ENCODE results near the gene DCAF12.

DCAF12 gene

DNA sequence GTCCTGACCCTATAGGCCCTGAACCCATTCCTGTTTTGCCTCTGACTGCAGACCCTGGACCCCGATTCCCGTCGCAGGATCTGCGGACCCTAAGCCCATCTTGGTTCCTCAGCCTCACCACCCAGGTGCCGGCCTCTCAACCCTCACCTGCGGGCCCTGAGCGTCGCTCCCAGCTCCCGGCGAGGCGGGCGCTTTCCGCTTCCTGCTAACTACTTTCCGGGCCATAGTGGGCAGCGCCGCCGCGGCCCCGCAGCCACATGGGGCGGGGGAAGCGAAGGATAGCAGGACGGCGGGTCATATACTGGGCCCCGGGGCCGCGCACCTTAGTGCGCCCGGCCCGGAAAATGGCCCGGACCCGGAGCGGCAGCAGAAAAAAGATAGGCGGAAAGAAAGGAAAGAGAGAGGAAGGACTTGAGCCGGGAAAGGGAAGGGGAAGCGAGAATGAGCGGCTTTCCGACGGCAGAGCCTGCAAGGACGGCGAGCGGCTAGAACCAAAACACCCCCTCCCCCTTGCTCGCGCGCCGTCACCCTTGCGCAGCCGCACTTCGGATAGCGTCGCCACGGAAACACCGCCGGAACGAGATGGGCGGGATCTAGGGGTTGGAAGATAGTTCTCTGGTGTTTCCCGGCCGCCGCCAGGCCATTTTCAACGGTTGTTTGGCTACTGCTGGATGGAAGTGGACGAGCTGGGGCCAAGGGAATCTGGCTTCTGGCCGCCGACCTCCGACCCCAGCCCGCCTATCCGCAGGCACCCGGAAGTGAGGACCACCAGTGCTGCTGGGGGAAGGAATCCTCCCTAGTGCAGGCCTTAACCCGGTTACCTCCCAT lies at the start of gene DCAF12:
DCAF12 (minus strand) TSS at position 492 of the 828 bp plus-strand sequence; CDS start at position 225, 267 bp downstream.
- Histone ChIP-seq H3K4me3 (ENCODE audit: low read depth in 1 of 2, low read length in 2 of 2) (peak within 1 kb of the TSS; percentile 91 to 97), H3K9ac (ENCODE audit: low read length) (peak within 1 kb of the TSS; percentile 94), H3K36me3 (ENCODE audit: insufficient read depth, low read length) (peaks cover 23% of the 10 kb centered on the region), H3K4me1 (ENCODE audit: insufficient read depth, low read length) (peaks cover 37% of the 10 kb centered on the region), H3K27ac (ENCODE audit: low read depth, low read length) (peak within 1 kb of the TSS; percentile 97), H3K9me3 (ENCODE audit: low read length) (no peaks in the 10 kb centered on the region), H3K27me3 (ENCODE audit: control insufficient read depth in 1 of 2, insufficient read depth in 2 of 2, low read length in 2 of 2) (no peaks in the 10 kb centered on the region)

DNA sequence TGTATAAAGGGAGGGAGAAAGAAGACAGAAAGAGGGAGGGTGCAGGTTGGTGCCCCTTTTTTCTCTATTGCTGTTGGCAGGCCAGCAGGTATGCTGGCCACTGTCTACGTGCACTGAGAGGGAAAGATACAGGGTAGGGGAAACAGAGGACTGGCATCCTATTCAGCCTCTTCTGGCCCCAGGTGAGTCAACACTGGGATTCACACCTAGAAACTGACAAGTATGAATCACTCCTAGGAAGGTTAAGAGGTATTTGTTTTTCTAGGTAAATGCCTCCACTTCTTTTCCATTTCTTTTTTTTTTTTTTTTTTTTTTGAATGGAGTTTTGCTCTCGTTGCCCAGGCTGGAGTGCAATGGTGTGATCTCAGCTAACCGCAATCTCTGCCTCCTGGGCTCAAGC lies 49.6 kb upstream of the DCAF12 start:
- Histone ChIP-seq H3K9me3 (ENCODE audit: low read length) (no peaks in the 10 kb centered on the region), H3K27ac (ENCODE audit: low read depth, low read length) (no peak overlapping the region), H3K4me3 (ENCODE audit: low read depth in 1 of 2, low read length in 2 of 2) (no peak overlapping the region), H3K4me1 (ENCODE audit: insufficient read depth, low read length) (peaks cover 9% of the 10 kb centered on the region), H3K36me3 (ENCODE audit: insufficient read depth, low read length) (no peaks in the 10 kb centered on the region), H3K9ac (ENCODE audit: low read length) (no peak overlapping the region), H3K27me3 (ENCODE audit: control insufficient read depth in 1 of 2, insufficient read depth in 2 of 2, low read length in 2 of 2) (no peaks in the 10 kb centered on the region)

DNA sequence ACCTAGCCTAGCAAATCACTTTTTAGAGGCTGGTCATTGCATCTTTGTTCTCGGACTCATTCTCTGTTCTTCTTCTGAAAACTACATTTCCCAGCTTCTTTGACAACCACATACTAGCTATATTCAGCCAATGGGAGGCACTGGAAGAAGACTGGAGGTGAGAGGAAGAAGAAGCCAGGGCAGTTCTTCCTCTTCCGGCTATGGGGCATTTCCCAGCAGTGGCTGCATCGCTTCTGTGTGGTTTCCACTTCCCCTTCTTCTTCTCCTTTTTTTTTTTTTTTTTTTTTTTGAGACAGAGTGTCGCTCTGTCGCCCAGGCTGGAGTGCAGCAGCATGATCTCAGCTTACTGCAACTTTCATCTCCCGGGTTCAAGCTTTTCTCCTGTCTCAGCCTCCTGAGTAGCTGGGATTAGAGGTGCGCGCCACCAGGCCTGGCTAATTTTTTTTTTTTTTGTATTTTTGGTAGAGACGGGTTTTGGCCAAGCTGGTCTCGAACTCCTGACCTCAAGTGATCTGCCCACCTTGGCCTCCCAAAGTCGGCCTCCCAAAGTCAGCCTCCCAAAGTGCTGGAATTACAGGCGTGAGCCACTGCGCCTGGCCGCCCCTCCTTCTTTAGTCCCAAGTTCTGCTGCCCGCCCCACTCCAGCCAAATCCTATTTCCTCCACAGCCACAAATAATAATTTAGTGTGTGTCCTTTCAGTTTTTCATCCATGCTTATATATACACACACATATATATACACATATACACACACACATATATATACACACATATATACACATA lies 45.4 kb upstream of the DCAF12 start:
- H3K27me3 ChIP-seq (ENCODE audit: control insufficient read depth in 1 of 2, insufficient read depth in 2 of 2, low read length in 2 of 2) = no peaks in the 10 kb centered on the region
- no peaks in the 10 kb centered on the region for H3K9me3 ChIP-seq (ENCODE audit: low read length)
- no peaks in the 10 kb centered on the region for H3K36me3 ChIP-seq (ENCODE audit: insufficient read depth, low read length)
- peaks cover 8% of the 10 kb centered on the region for H3K4me1 ChIP-seq (ENCODE audit: insufficient read depth, low read length)
- no peak overlapping the region for H3K4me3 ChIP-seq (ENCODE audit: low read depth in 1 of 2, low read length in 2 of 2)
- no peak overlapping the region for H3K9ac ChIP-seq (ENCODE audit: low read length)
- H3K27ac ChIP-seq (ENCODE audit: low read depth, low read length) = no peak overlapping the region

DNA sequence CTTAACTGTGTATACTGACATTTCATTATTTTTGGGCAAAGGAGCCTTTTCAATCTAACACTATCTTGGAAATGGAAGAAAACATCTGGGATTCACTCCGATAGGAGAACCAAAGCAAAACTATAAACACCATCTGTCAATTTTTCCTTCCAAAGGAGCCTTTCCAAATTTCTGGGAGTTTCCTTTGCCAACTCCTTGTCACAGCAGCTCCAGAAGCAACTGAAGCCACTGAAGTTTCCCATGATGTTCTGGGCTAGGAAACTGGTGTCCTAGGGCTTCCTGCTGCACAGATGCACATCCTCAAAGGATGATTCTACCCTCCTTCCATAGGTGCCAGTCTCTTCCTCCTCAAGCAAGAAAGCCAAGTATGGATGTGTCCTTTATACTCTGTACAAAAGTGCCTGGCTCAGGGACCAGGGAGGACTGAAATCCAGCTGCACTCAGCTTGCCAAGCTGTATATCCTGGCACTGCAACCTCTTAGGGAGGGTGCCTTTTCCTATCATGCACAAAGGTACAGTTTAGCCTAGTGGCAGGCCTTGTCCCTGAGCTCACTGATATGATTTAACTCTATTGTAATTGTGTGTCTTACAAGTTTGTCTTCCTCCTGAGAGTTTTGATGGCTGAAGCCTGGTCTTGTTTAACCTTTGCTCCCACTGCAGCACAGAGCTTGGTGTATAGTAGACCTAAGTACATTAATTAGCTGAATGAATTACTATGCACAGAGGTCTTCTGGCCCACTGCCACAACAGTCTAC lies 43.9 kb upstream of the DCAF12 start:
- H3K36me3 ChIP-seq (ENCODE audit: insufficient read depth, low read length) = no peaks in the 10 kb centered on the region
- H3K9ac ChIP-seq (ENCODE audit: low read length) = no peak overlapping the region
- no peaks in the 10 kb centered on the region for H3K9me3 ChIP-seq (ENCODE audit: low read length)
- H3K27me3 ChIP-seq (ENCODE audit: control insufficient read depth in 1 of 2, insufficient read depth in 2 of 2, low read length in 2 of 2) = no peaks in the 10 kb centered on the region
- H3K4me1 ChIP-seq (ENCODE audit: insufficient read depth, low read length) = peaks cover 8% of the 10 kb centered on the region
- H3K4me3 ChIP-seq (ENCODE audit: low read depth in 1 of 2, low read length in 2 of 2) = no peak overlapping the region
- no peak overlapping the region for H3K27ac ChIP-seq (ENCODE audit: low read depth, low read length)

DNA sequence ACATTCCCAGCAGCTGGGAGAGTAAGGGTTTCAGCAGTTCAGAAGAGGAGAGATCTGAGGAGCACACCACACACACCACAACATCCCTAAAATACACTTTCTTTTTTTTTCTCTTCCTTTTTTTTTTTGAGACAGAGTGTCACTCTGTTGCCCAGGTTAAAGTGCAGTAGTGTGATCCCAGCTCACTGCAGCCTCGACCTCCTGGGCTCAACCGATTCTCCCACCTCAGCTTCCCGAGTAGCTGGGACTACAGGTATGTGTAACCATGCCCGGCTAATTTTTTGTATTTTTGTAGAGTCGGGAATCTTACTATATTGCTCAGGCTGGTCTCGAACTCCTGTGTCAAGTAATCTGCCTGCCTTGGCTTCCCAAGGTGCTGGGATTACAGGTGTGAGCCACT lies 42.6 kb upstream of the DCAF12 start:
- H3K36me3 ChIP-seq (ENCODE audit: insufficient read depth, low read length) = no peaks in the 10 kb centered on the region
- no peaks in the 10 kb centered on the region for H3K9me3 ChIP-seq (ENCODE audit: low read length)
- H3K27ac ChIP-seq (ENCODE audit: low read depth, low read length) = no peak overlapping the region
- H3K4me3 ChIP-seq (ENCODE audit: low read depth in 1 of 2, low read length in 2 of 2) = no peak overlapping the region
- H3K27me3 ChIP-seq (ENCODE audit: control insufficient read depth in 1 of 2, insufficient read depth in 2 of 2, low read length in 2 of 2) = no peaks in the 10 kb centered on the region
- no peak overlapping the region for H3K9ac ChIP-seq (ENCODE audit: low read length)
- peaks cover 8% of the 10 kb centered on the region for H3K4me1 ChIP-seq (ENCODE audit: insufficient read depth, low read length)

DNA sequence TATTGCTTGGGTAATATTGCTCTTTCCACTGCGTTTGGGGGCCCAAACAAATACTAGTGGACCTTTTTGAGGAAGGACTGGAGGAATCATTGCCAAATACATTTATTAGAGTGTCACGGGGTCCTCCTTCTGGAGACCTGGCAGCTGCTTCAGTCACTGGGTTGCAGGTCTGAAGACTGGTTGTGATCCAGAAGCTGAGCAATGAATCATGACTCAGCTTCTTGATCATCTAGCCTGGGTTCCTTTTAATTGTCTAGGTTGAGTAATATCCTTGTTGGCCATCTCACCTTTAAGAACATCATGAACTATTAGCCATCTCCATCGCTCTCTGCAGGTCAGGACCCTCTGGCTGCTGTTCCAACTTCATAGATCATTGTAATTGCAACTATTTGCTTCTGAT lies 36.9 kb upstream of the DCAF12 start:
- H3K9ac ChIP-seq (ENCODE audit: low read length) = no peak overlapping the region
- no peaks in the 10 kb centered on the region for H3K27me3 ChIP-seq (ENCODE audit: control insufficient read depth in 1 of 2, insufficient read depth in 2 of 2, low read length in 2 of 2)
- no peak overlapping the region for H3K27ac ChIP-seq (ENCODE audit: low read depth, low read length)
- no peak overlapping the region for H3K4me3 ChIP-seq (ENCODE audit: low read depth in 1 of 2, low read length in 2 of 2)
- no peaks in the 10 kb centered on the region for H3K36me3 ChIP-seq (ENCODE audit: insufficient read depth, low read length)
- no peaks in the 10 kb centered on the region for H3K9me3 ChIP-seq (ENCODE audit: low read length)
- no peaks in the 10 kb centered on the region for H3K4me1 ChIP-seq (ENCODE audit: insufficient read depth, low read length)

DNA sequence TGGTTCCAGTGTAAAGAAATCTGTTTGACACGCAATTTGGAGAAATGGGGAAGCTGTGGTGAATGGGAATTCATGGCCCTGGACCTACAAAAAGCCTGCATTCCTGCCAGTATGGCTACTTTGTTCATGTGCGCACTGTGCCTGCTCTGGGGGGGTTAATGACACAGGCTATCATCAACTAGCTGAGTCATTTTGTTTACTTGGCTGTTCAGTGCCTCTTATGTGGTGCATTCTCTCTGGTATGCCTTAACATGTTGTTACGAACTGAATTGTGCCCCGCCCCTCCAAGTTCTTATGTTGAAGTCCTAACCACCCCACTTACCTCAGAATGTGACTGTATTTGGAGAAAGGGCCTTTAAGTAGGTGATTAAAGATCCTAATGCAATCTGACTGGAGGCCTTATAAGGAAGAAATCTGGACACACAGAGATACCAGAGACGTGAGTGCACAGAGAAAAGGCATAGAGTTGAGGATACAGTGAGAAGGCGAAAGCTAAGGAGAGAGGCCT lies 31.9 kb upstream of the DCAF12 start:
- Histone ChIP-seq H3K9me3 (ENCODE audit: low read length) (no peaks in the 10 kb centered on the region), H3K9ac (ENCODE audit: low read length) (no peak overlapping the region), H3K27me3 (ENCODE audit: control insufficient read depth in 1 of 2, insufficient read depth in 2 of 2, low read length in 2 of 2) (no peaks in the 10 kb centered on the region)

DNA sequence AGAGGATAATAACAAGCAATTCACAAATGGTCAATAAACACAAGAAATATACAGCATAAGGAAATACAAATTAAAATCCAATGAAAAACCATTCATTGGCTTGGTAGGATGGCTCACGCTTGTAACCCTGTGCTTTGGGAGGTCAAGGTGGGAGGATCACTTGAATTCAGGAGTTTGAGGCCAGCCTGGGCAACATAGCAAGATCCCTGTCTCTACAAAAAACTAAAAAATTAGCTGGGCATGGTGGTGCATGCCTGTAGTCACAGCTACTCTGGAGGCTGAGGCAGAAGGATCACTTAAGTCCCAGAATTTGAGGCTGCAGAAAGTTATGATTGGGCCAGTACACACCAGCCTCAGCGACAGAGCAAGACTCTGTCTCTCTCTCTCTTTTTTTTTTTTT lies 31.4 kb upstream of the DCAF12 start:
- no peak overlapping the region for H3K4me3 ChIP-seq (ENCODE audit: low read depth in 1 of 2, low read length in 2 of 2)
- H3K36me3 ChIP-seq (ENCODE audit: insufficient read depth, low read length) = no peaks in the 10 kb centered on the region
- H3K4me1 ChIP-seq (ENCODE audit: insufficient read depth, low read length) = no peaks in the 10 kb centered on the region
- H3K9ac ChIP-seq (ENCODE audit: low read length) = no peak overlapping the region
- H3K27me3 ChIP-seq (ENCODE audit: control insufficient read depth in 1 of 2, insufficient read depth in 2 of 2, low read length in 2 of 2) = no peaks in the 10 kb centered on the region
- no peaks in the 10 kb centered on the region for H3K9me3 ChIP-seq (ENCODE audit: low read length)
- no peak overlapping the region for H3K27ac ChIP-seq (ENCODE audit: low read depth, low read length)

More for the DNA sequence above, 31.9 kb upstream of the DCAF12 start:
- H3K36me3 ChIP-seq (ENCODE audit: insufficient read depth, low read length) = no peaks in the 10 kb centered on the region
- no peak overlapping the region for H3K4me3 ChIP-seq (ENCODE audit: low read depth in 1 of 2, low read length in 2 of 2)
- no peak overlapping the region for H3K27ac ChIP-seq (ENCODE audit: low read depth, low read length)
- H3K4me1 ChIP-seq (ENCODE audit: insufficient read depth, low read length) = no peaks in the 10 kb centered on the region

DNA sequence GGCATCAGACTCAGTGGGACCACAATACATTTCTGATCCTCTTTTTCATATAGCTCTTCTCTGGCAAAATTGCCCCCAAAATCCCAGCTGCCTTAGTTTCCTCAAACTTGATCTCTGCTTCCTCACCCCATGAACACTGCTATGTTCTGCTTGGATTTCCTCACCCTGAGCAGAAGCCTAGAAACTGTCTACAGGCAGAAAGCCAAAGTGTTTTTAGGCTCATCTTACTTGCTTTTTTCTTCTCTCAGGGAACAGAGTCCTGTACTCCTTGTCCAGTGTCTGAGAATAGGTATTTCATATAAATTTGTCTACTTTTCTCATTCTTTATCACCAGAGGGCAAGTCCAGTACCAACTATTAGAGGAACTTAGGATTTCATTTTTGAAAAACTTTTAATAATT lies 30.8 kb upstream of the DCAF12 start:
- H3K9me3 ChIP-seq (ENCODE audit: low read length) = no peaks in the 10 kb centered on the region
- H3K4me3 ChIP-seq (ENCODE audit: low read depth in 1 of 2, low read length in 2 of 2) = no peak overlapping the region
- H3K9ac ChIP-seq (ENCODE audit: low read length) = no peak overlapping the region
- no peak overlapping the region for H3K27ac ChIP-seq (ENCODE audit: low read depth, low read length)
- no peaks in the 10 kb centered on the region for H3K4me1 ChIP-seq (ENCODE audit: insufficient read depth, low read length)
- H3K27me3 ChIP-seq (ENCODE audit: control insufficient read depth in 1 of 2, insufficient read depth in 2 of 2, low read length in 2 of 2) = no peaks in the 10 kb centered on the region
- H3K36me3 ChIP-seq (ENCODE audit: insufficient read depth, low read length) = no peaks in the 10 kb centered on the region

DNA sequence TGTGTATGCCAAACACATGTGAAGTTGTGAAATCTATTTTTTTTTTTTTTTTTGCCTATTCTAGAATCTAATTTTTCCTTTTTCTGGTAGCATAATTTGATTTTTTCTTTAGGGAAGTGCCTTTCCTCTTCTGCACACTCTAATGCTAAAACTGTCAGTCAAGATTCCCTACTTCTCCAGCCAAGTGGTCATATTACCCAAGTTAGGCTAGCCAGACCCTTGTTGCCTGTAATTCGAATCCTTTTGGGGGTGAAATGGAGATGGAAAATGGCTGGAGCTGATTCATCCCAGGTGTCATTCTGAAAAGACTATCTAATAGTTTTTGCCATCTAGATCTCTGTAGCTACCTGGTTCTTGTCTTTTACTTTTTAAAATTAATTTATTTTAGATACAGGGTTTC lies 27.6 kb upstream of the DCAF12 start:
- H3K4me3 ChIP-seq (ENCODE audit: low read depth in 1 of 2, low read length in 2 of 2) = no peak overlapping the region
- no peaks in the 10 kb centered on the region for H3K9me3 ChIP-seq (ENCODE audit: low read length)
- no peak overlapping the region for H3K9ac ChIP-seq (ENCODE audit: low read length)
- H3K36me3 ChIP-seq (ENCODE audit: insufficient read depth, low read length) = no peaks in the 10 kb centered on the region
- no peaks in the 10 kb centered on the region for H3K27me3 ChIP-seq (ENCODE audit: control insufficient read depth in 1 of 2, insufficient read depth in 2 of 2, low read length in 2 of 2)
- no peak overlapping the region for H3K27ac ChIP-seq (ENCODE audit: low read depth, low read length)
- no peaks in the 10 kb centered on the region for H3K4me1 ChIP-seq (ENCODE audit: insufficient read depth, low read length)

DNA sequence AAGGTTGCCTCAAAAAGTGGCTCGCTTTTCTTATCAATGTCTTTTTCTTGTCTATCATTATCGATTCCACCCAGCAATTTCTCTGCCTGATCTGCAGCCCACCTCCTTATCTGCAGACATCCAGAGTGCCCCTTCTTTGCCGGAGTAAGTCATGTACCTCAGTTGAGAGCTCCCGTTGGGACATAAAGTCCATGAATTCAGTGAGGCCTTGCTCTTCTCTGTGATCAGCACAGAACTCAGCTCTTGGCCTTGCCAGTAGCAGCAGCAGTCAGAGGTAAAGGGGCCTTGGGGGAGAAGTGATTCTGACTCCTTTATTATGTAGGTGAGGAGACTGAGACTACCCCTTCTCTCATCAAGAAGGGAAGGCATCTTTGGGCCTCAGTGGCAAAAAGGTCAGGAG lies 24.9 kb upstream of the DCAF12 start:
- Histone ChIP-seq H3K9ac (ENCODE audit: low read length) (no peak overlapping the region), H3K9me3 (ENCODE audit: low read length) (no peaks in the 10 kb centered on the region), H3K4me1 (ENCODE audit: insufficient read depth, low read length) (no peaks in the 10 kb centered on the region), H3K27ac (ENCODE audit: low read depth, low read length) (no peak overlapping the region), H3K36me3 (ENCODE audit: insufficient read depth, low read length) (no peaks in the 10 kb centered on the region), H3K4me3 (ENCODE audit: low read depth in 1 of 2, low read length in 2 of 2) (no peak overlapping the region), H3K27me3 (ENCODE audit: control insufficient read depth in 1 of 2, insufficient read depth in 2 of 2, low read length in 2 of 2) (no peaks in the 10 kb centered on the region)

Measured in muscle layer of colon (tissue), 2 donors.